Measurements from ENCODE around the gene CPED1. TPM values are rescaled to one million over a fixed set of nuclear protein-coding genes. Genes with fewer than 3 reads are reported as not detected.
"Not testable (repeated sequence)": the region's sequence is repeated elsewhere in the genome, so short reads cannot be mapped to it uniquely, and the experiment has no call there.

The CPED1 gene
- total RNA-seq, 2 donors from 2014 or later: 4.0 to 15.9 TPM

GRCh38 chr7:121027761-121028669 lies 39.5 kb downstream of the CPED1 start:
- no peak for DNase-seq
- Histone ChIP-seq H3K9ac (ENCODE audit: low read depth in 2 of 2, low read length in 2 of 2) (no peak overlapping the region), H3K36me3 (no peaks in the 10 kb centered on the region), H3K27me3 (no peaks in the 10 kb centered on the region), H3K4me1 (peaks cover 8% of the 10 kb centered on the region), H3K27ac (no peak overlapping the region), H3K9me3 (no peaks in the 10 kb centered on the region), H3K4me3 (no peak overlapping the region)
- intact Hi-C loops (cut with DNase I): no loop called here
- TF ChIP-seq CTCF (IDR thresholded peaks at IDR 0.05): no peak

- no peaks in the 10 kb centered on the region for H3K27me3 ChIP-seq
- no peak overlapping the region for H3K4me3 ChIP-seq
- no peak overlapping the region for H3K27ac ChIP-seq
- intact Hi-C loops (cut with DNase I): no loop called here
- no peak for DNase-seq
- no peaks in the 10 kb centered on the region for H3K9me3 ChIP-seq
- no peak for TF ChIP-seq CTCF (IDR thresholded peaks at IDR 0.05)
- H3K36me3 ChIP-seq: no peaks in the 10 kb centered on the region
- H3K9ac ChIP-seq (ENCODE audit: low read depth in 2 of 2, low read length in 2 of 2): no peak overlapping the region
- H3K4me1 ChIP-seq: no peaks in the 10 kb centered on the region
Observed at GRCh38 chr7:121029302-121029701, 40.8 kb downstream of the CPED1 start.

GRCh38 chr7:121030308-121030707 lies 41.8 kb downstream of the CPED1 start:
- Histone ChIP-seq H3K4me3 (no peak overlapping the region), H3K9me3 (no peaks in the 10 kb centered on the region), H3K27me3 (no peaks in the 10 kb centered on the region), H3K27ac (no peak overlapping the region), H3K9ac (ENCODE audit: low read depth in 2 of 2, low read length in 2 of 2) (no peak overlapping the region), H3K4me1 (no peaks in the 10 kb centered on the region), H3K36me3 (no peaks in the 10 kb centered on the region)
- intact Hi-C loops (cut with DNase I): no loop called here
- no peak for DNase-seq
- TF ChIP-seq CTCF (IDR thresholded peaks at IDR 0.05): no peak

GRCh38 chr7:121032645-121033460 lies 44.3 kb downstream of the CPED1 start:
- no peak for TF ChIP-seq CTCF (IDR thresholded peaks at IDR 0.05)
- H3K36me3 ChIP-seq: no peaks in the 10 kb centered on the region
- no peak for DNase-seq
- H3K4me3 ChIP-seq: no peak overlapping the region
- intact Hi-C loops (cut with DNase I): no loop called here
- no peak overlapping the region for H3K9ac ChIP-seq (ENCODE audit: low read depth in 2 of 2, low read length in 2 of 2)
- H3K27me3 ChIP-seq: no peaks in the 10 kb centered on the region
- no peak overlapping the region for H3K27ac ChIP-seq
- H3K9me3 ChIP-seq: no peaks in the 10 kb centered on the region
- no peaks in the 10 kb centered on the region for H3K4me1 ChIP-seq

GRCh38 chr7:121034929-121035328 lies 46.4 kb downstream of the CPED1 start:
- intact Hi-C loops (cut with DNase I): no loop called here
- Histone ChIP-seq H3K4me1 (no peaks in the 10 kb centered on the region), H3K4me3 (no peak overlapping the region), H3K27me3 (no peaks in the 10 kb centered on the region), H3K9me3 (no peaks in the 10 kb centered on the region), H3K36me3 (no peaks in the 10 kb centered on the region), H3K27ac (no peak overlapping the region), H3K9ac (ENCODE audit: low read depth in 2 of 2, low read length in 2 of 2) (no peak overlapping the region)
- TF ChIP-seq CTCF (IDR thresholded peaks at IDR 0.05): no peak
- DNase-seq: no peak

GRCh38 chr7:121036776-121037175 lies 48.3 kb downstream of the CPED1 start:
- H3K4me1 ChIP-seq; H3K36me3 ChIP-seq; H3K27me3 ChIP-seq; intact Hi-C loops (cut with DNase I); H3K27ac ChIP-seq; DNase-seq; H3K9me3 ChIP-seq; H3K4me3 ChIP-seq; H3K9ac ChIP-seq (ENCODE audit: low read depth in 2 of 2, low read length in 2 of 2): not testable (repeated sequence)

GRCh38 chr7:121037329-121037728 lies 48.8 kb downstream of the CPED1 start:
- H3K4me3 ChIP-seq; H3K9ac ChIP-seq (ENCODE audit: low read depth in 2 of 2, low read length in 2 of 2); H3K36me3 ChIP-seq; DNase-seq; H3K27me3 ChIP-seq; H3K9me3 ChIP-seq; H3K4me1 ChIP-seq; intact Hi-C loops (cut with DNase I); H3K27ac ChIP-seq: not testable (repeated sequence)

All from colonic mucosa (tissue), 4 donors.